OCI-LY3 (cell line): ENCODE results near the gene FTO.
A peak's percentile ranks its signal among the peaks of the same experiment; 100 is the strongest.

Source experiments
- H2AFZ ChIP-seq: fragments of 200-600, 300-600 bp; shearing (Covaris generic); 2 replicates; pipeline ENCODE4 v1.6.0; 2014; ENCODE audit warnings: antibody characterized with exemption, low read depth, low read length
- H3K27ac ChIP-seq: fragments of 200-600, 300-600 bp; sonication (generic); 2 replicates; pipeline ENCODE4 v1.5.1; 2014; ENCODE audit warnings: mild to moderate bottlenecking, low read length, moderate library complexity, mixed read lengths
- H3K27me3 ChIP-seq: fragments of 200-600, 300-600 bp; sonication (generic); 2 replicates; pipeline ENCODE4 v1.6.1; 2014; ENCODE audit warnings: low read depth, low read length, mixed read lengths
- H3K36me3 ChIP-seq: fragments of 200-600, 300-600 bp; sonication (generic); replicated peaks from 2 replicates; pipeline ENCODE3; 2014; ENCODE audit warnings: low read depth, low read length, mixed read lengths
- H3K4me1 ChIP-seq: fragments of 300-600, 200-600 bp; sonication (generic); 2 replicates; pipeline ENCODE4 v1.6.1; 2014; ENCODE audit warnings: low read length, mixed read lengths
- H3K4me2 ChIP-seq: fragments of 200-600, 300-600 bp; sonication (generic); 2 replicates; pipeline ENCODE4 v1.6.1; 2014; ENCODE audit warnings: low read length, mixed read lengths
- H3K4me3 ChIP-seq: fragments of 300-600, 200-600 bp; sonication (generic); 2 replicates; pipeline ENCODE4 v1.5.1; 2014; ENCODE audit warnings: antibody characterized with exemption, mild to moderate bottlenecking, low read length, moderate library complexity
- H3K79me2 ChIP-seq: fragments of 300-600, 200-600 bp; shearing (Covaris generic); 2 replicates; pipeline ENCODE4 v1.6.1; 2014; ENCODE audit warnings: mild to moderate bottlenecking, low read length, mixed read lengths
- H3K9ac ChIP-seq: fragments of 300-600, 200-600 bp; shearing (Covaris generic); 2 replicates; pipeline ENCODE4 v1.6.0; 2014; ENCODE audit warnings: mild to moderate bottlenecking, low read length, moderate library complexity
- H3K9me3 ChIP-seq: fragments of 200-600, 300-600 bp; shearing (Covaris generic); 2 replicates; pipeline ENCODE4 v1.6.1; 2014; ENCODE audit warnings: low read length, mixed read lengths; ENCODE audit not compliant: insufficient read depth
- H4K20me1 ChIP-seq: fragments of 200-600, 300-600 bp; sonication (generic); 2 replicates; pipeline ENCODE4 v1.6.1; 2016; ENCODE audit warnings: low read length, mixed read lengths; ENCODE audit not compliant: insufficient read depth
- CTCF ChIP-seq: fragments of 200-600, 300-600 bp; sonication (generic); IDR thresholded peaks from 2 replicates; pipeline ENCODE4 v1.5.1; 2014; ENCODE audit warnings: antibody characterized with exemption, low read length, low read depth
- EZH2phosphoT487 ChIP-seq: fragments of 200-600 bp; shearing (Covaris generic); IDR thresholded peaks from 2 replicates; pipeline ENCODE4 v1.6.1; 2018; ENCODE audit warnings: antibody characterized with exemption, mixed run types, low read depth

The FTO gene

GRCh38 chr16:53937161-53937880 is 233.4 kb downstream of the FTO start:
- H3K79me2 ChIP-seq, result no peaks in the 10 kb centered on the region
- H4K20me1 ChIP-seq, result no peaks in the 10 kb centered on the region
- no peaks in the 10 kb centered on the region for H3K9me3 ChIP-seq
- no peak overlapping the region for H3K4me2 ChIP-seq
- no peak overlapping the region for H3K9ac ChIP-seq
- no peak overlapping the region for H3K4me3 ChIP-seq
- no peaks in the 10 kb centered on the region for H3K27me3 ChIP-seq
- H3K36me3 ChIP-seq, result no peaks in the 10 kb centered on the region
- no peaks in the 10 kb centered on the region for H3K4me1 ChIP-seq
- no peak for TF ChIP-seq EZH2phosphoT487
- no peak for TF ChIP-seq CTCF
- H2AFZ ChIP-seq, result no peak overlapping the region
- no peak overlapping the region for H3K27ac ChIP-seq

GRCh38 chr16:53944025-53944424 is 240.1 kb downstream of the FTO start:
- no peaks in the 10 kb centered on the region for H3K27me3 ChIP-seq
- H3K79me2 ChIP-seq, result no peaks in the 10 kb centered on the region
- no peak overlapping the region for H3K27ac ChIP-seq
- H3K9ac ChIP-seq, result no peak overlapping the region
- H3K4me3 ChIP-seq, result no peak overlapping the region
- H2AFZ ChIP-seq, result no peak overlapping the region
- TF ChIP-seq EZH2phosphoT487 (no peak), CTCF (no peak)
- H3K4me1 ChIP-seq, result no peaks in the 10 kb centered on the region
- no peaks in the 10 kb centered on the region for H3K36me3 ChIP-seq
- H4K20me1 ChIP-seq, result no peaks in the 10 kb centered on the region; the same call in 1 of the 2 replicates
- H3K9me3 ChIP-seq, result no peaks in the 10 kb centered on the region
- no peak overlapping the region for H3K4me2 ChIP-seq

- H3K4me2 ChIP-seq, result no peak overlapping the region
- H3K9ac ChIP-seq, result no peak overlapping the region
Observed at GRCh38 chr16:53945996-53946395, 242.0 kb downstream of the FTO start.

More at GRCh38 chr16:53945996-53946395, 242.0 kb downstream of the FTO start:
- peak; percentile 72 for TF ChIP-seq CTCF
- TF ChIP-seq EZH2phosphoT487, result no peak
- Histone ChIP-seq H3K4me1 (no peaks in the 10 kb centered on the region), H3K36me3 (no peaks in the 10 kb centered on the region), H4K20me1 (no peaks in the 10 kb centered on the region; the same call in 1 of the 2 replicates), H3K4me3 (no peak overlapping the region), H3K9me3 (no peaks in the 10 kb centered on the region), H3K79me2 (no peaks in the 10 kb centered on the region), H3K27ac (no peak overlapping the region), H2AFZ (no peak overlapping the region), H3K27me3 (no peaks in the 10 kb centered on the region)
